ENCODE results near the gene TOR1AIP1.
A peak's percentile ranks its signal among the peaks of the same experiment; 100 is the strongest.
"Not testable (repeated sequence)": the region's sequence is repeated elsewhere in the genome, so short reads cannot be mapped to it uniquely, and the experiment has no call there.

The TOR1AIP1 gene

GRCh38 chr1:179882253-179883039 is at the start of gene TOR1AIP1:
Gene TOR1AIP1, plus strand, starts transcription at chr1:179882285. Its CDS starts 218 bp downstream, at chr1:179882503.
- peaks cover 64 to 65% of the 10 kb centered on the region in 2 experiments for H3K4me1 ChIP-seq (ENCODE audit: control insufficient read depth in 1 of 2, insufficient read depth in 1 of 2, low read depth in 1 of 2, low read length in 1 of 2)
- H3K4me3 ChIP-seq (ENCODE audit: low read depth in 1 of 2, low read length in 1 of 2) = peak within 1 kb of the TSS; percentile 94 to 95
- peak within 1 kb of the TSS; percentile 94 for H3K27ac ChIP-seq
- peaks cover 19% of the 10 kb centered on the region for H3K36me3 ChIP-seq
- no peaks in the 10 kb centered on the region for H3K9me3 ChIP-seq
- H3K27me3 ChIP-seq = no peaks in the 10 kb centered on the region
- TF ChIP-seq, protein P1, sequence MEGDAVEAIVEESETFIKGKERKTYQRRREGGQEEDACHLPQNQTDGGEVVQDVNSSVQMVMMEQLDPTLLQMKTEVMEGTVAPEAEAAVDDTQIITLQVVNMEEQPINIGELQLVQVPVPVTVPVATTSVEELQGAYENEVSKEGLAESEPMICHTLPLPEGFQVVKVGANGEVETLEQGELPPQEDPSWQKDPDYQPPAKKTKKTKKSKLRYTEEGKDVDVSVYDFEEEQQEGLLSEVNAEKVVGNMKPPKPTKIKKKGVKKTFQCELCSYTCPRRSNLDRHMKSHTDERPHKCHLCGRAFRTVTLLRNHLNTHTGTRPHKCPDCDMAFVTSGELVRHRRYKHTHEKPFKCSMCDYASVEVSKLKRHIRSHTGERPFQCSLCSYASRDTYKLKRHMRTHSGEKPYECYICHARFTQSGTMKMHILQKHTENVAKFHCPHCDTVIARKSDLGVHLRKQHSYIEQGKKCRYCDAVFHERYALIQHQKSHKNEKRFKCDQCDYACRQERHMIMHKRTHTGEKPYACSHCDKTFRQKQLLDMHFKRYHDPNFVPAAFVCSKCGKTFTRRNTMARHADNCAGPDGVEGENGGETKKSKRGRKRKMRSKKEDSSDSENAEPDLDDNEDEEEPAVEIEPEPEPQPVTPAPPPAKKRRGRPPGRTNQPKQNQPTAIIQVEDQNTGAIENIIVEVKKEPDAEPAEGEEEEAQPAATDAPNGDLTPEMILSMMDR (IDR thresholded peaks at IDR 0.05) = peak; percentile 96

DNA sequence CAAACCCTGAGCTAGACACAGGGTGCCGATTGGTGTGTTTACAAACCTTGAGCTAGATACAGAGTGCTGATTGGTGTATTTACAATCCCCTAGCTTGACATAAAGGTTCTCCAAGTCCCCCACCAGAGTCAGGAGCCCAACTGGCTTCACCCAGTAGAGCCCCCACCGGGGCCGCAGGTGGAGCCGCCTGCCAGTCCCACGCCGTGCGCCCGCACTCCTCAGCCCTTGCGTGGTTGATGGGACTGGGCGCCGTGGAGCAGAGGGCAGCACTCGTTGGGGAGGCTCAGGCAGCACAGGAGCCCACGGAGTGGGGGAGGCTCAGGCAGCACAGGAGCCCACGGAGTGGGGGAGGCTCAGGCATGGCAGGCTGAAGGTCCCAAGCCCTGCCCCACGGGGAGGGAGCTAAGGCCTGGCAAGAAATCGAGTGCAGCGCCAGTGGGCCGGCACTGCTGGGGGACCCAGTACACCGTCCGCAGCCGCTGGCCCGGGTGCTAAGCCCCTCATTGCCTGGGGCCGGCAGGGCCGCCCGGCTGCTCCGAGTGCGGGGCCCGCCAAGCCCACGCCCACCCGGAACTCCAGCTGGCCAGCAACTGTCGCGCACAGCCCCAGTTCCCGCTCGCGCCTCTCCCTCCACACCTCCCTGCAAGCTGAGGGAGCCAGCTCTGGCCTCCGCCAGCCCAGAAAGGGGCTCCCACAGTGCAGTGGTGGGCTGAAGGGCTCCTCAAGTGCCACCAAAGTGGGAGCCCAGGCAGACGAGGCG is 45.2 kb upstream of the TOR1AIP1 start:
- H3K27ac ChIP-seq; H3K4me3 ChIP-seq (ENCODE audit: low read depth in 1 of 2, low read length in 1 of 2); H3K36me3 ChIP-seq; H3K9me3 ChIP-seq; H3K27me3 ChIP-seq; H3K4me1 ChIP-seq (ENCODE audit: control insufficient read depth in 1 of 2, insufficient read depth in 1 of 2, low read depth in 1 of 2, low read length in 1 of 2): not testable (repeated sequence)

DNA sequence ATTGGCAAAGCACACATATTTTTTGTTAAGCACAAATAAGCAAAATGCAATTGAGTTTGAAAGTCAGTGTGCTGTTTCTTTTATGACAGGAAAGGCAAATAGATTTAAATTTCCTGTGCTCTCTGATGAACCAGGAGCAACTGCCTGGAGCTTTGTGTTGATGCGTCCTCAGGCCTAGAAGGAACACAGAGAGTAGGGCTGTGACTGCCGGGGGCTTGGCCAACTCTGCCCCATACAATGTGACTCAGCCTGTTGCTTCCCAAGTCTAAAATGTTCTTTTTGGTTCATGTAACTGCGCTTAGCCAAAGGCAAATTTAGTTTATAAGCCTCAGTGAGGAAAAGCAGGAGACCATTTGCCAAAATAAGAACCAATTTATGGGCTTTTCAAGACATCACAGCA is 42.0 kb upstream of the TOR1AIP1 start:
- no peak overlapping the region for H3K4me3 ChIP-seq (ENCODE audit: low read depth in 1 of 2, low read length in 1 of 2)
- TF ChIP-seq, protein P1 (IDR thresholded peaks at IDR 0.05) = no peak
- no peak overlapping the region for H3K27ac ChIP-seq
- H3K27me3 ChIP-seq = no peaks in the 10 kb centered on the region
- H3K36me3 ChIP-seq = peaks cover 12% of the 10 kb centered on the region
- no peaks in the 10 kb centered on the region for H3K9me3 ChIP-seq
- H3K4me1 ChIP-seq (ENCODE audit: control insufficient read depth in 1 of 2, insufficient read depth in 1 of 2, low read depth in 1 of 2, low read length in 1 of 2) = no peaks in the 10 kb centered on the region

DNA sequence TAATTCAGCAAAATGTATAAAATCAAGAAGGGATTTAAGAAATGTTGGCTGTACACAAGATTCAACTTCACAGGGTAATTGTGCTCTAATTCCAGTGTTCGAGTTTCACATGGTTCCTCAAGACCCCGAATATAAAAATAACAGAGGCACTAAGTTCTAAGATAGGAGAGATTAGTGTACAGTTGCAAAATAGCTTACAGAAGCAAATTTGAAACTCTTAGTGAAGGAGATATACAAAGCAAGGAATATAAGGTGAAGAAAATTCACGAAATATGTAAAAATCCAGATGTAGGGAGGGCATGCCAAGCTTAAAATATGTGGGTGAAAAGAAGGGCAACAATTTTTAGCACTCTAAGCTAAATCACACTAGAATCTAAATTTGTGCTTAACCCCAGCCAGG is 33.9 kb upstream of the TOR1AIP1 start:
- Histone ChIP-seq H3K4me3 (ENCODE audit: low read depth in 1 of 2, low read length in 1 of 2) (no peak overlapping the region), H3K9me3 (no peaks in the 10 kb centered on the region), H3K27ac (no peak overlapping the region), H3K4me1 (ENCODE audit: control insufficient read depth in 1 of 2, insufficient read depth in 1 of 2, low read depth in 1 of 2, low read length in 1 of 2) (no peaks in the 10 kb centered on the region), H3K36me3 (peaks cover 80% of the 10 kb centered on the region), H3K27me3 (no peaks in the 10 kb centered on the region)
- TF ChIP-seq, protein P1 (IDR thresholded peaks at IDR 0.05) = no peak

DNA sequence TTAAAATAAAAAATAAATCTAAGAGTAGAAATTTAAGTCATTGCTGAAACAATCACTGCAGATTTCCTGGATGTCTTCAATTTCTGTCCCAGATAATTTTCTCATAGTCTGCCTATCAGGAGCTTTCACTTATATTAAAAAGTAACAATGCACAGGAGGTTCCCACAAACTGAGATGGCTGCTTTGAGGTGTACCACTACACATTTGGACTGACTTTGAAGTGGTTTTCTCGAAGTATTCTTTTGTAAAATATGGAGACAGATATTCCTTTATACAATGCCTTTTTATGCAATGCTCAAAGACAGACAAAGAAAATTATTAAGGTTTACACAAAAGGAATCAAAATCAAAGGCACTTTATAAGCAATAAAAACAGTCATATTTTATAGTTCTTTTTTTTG is 29.0 kb upstream of the TOR1AIP1 start:
- Histone ChIP-seq H3K27ac (no peak overlapping the region), H3K36me3 (peaks cover 70% of the 10 kb centered on the region), H3K9me3 (no peaks in the 10 kb centered on the region), H3K4me3 (ENCODE audit: low read depth in 1 of 2, low read length in 1 of 2) (no peak overlapping the region), H3K4me1 (ENCODE audit: control insufficient read depth in 1 of 2, insufficient read depth in 1 of 2, low read depth in 1 of 2, low read length in 1 of 2) (peaks cover 6 to 7% of the 10 kb centered on the region in 2 experiments), H3K27me3 (no peaks in the 10 kb centered on the region)
- TF ChIP-seq, protein P1 (IDR thresholded peaks at IDR 0.05) = no peak

GRCh38 chr1:179855831-179856230 is 26.3 kb upstream of the TOR1AIP1 start:
- not testable (repeated sequence) for H3K27ac ChIP-seq; H3K27me3 ChIP-seq; H3K4me1 ChIP-seq (ENCODE audit: control insufficient read depth in 1 of 2, insufficient read depth in 1 of 2, low read depth in 1 of 2, low read length in 1 of 2); H3K9me3 ChIP-seq; H3K4me3 ChIP-seq (ENCODE audit: low read depth in 1 of 2, low read length in 1 of 2)
- peaks cover 44% of the 10 kb centered on the region for H3K36me3 ChIP-seq
